COR-L47 (cell line): ENCODE measurements around the gene ITGB1BP1.

ENCODE experiments used
- DNase-seq: peaks from one replicate; lab custom pipeline; 2025; lab: John Stamatoyannopoulos, UW

ITGB1BP1 gene

GRCh38 chr2:9377461-9378097 is 45.7 kb downstream of the ITGB1BP1 start:
- no peak for DNase-seq

DNA sequence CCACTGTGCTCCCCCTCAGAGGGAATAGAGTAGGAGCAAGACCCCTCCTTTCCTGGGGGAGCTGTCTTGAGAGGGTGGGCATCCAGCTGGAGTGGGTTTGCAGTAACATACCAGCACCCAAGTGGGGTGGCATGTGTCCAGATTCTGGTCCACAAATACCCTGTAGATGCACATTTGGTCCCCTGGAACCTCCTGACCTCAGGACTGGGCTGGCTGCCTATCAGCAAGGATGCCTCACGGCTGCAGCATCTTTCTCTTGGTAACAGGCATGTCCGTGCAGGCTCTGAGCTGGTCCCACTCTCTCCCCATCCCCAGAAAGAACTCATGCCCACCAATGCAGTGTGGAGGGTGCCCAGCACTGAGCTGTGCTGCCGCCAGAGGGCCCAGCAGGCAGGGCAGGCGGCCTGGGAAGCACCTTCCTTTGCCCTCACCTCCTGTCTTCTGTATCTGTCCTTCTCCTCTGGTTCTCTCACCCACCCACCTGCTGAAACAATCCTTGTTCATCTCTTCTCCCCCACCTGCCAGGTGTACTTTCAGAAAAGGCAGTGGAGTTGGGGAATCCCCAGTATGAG is 47.4 kb downstream of the ITGB1BP1 start:
- DNase-seq = no peak

- no peak for DNase-seq
Measured at GRCh38 chr2:9374071-9374730, 49.1 kb downstream of the ITGB1BP1 start.

DNA sequence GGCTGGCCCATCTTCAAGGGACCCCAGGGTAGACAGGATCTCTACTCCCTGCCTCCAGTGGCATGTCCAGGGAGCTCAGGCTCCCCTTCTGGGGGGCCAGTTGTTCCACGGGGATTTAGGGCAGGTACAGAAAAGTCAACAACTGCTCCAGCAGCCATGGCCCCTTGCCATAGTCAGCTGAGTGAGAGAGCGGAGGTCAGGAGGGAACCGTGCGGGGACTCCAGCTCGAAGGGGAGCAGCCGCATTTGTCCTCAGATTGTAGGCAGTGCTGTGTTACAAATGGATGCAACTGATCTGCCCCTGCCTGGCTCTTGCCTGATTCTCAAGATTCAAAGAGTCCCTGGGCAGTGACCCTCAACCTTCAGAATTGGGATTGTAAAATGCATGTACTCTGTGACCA is 49.9 kb downstream of the ITGB1BP1 start:
- DNase-seq = peak; percentile 43

DNA sequence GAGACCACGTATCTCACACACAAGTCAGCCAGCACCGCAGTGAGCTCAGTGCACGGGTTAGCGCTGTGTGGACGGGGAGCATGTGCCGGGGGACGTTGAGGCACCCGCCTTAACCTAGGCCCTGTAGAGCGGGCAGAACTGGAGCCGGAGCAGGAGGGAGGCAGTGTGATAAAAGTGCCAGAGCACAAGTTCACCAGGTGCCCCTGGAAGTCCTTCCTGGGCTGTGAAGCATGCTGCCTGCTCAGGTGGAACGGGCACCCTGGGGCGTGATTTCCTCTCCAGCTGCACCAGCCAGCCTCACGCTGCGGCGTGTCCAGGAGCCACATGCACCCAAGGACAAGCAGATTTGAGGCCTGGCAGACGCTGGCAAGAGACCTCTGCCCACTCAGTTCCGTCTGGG is 50.3 kb downstream of the ITGB1BP1 start:
- DNase-seq = peak; percentile 86

GRCh38 chr2:9370746-9371145 is 52.6 kb downstream of the ITGB1BP1 start:
- DNase-seq = no peak

DNA sequence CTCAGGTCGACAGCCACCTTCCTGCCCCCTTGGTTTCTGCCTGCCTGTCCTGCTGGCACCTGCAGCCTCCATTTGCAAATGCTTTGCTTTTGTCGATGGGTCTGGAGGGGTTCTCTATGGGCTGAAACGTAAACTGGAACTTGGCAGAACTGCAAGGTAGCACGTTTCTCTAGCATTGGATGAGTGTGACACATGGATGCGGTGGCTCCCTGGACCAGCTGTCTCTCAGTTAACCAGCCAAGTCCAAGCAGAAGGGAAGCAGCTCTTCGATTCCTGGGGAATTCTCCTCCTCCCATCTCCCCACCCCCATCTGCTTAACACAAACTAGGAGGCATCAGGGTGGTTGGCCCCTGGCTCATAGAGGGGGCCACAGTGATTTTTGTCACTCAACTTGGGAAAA is 57.3 kb downstream of the ITGB1BP1 start:
- no peak for DNase-seq

- no peak for DNase-seq
Measured at GRCh38 chr2:9365498-9366019, 57.8 kb downstream of the ITGB1BP1 start.

- no peak for DNase-seq
Measured at GRCh38 chr2:9364791-9365497, 58.4 kb downstream of the ITGB1BP1 start.

DNA sequence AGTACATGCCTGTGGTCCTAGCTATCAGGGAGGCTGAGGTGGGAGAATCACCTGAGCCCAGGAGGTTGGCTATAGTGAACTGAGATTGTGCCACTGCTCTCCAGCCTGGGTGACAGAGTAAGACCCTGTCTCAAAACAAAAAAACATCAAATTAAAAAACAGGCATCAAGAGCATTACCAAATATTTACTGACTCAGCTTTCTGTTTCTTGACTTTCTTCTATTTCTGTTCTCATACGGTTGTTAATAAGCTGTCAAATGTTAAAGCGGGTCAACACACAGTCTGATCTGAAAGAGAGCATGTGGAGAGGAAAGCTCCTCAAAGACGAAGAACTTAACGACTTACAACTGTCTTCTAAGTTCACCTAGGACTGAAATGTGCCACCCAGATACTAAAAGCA is 59.0 kb downstream of the ITGB1BP1 start:
- DNase-seq = no peak

GRCh38 chr2:9360701-9361100 is 62.6 kb downstream of the ITGB1BP1 start:
- no peak for DNase-seq

DNA sequence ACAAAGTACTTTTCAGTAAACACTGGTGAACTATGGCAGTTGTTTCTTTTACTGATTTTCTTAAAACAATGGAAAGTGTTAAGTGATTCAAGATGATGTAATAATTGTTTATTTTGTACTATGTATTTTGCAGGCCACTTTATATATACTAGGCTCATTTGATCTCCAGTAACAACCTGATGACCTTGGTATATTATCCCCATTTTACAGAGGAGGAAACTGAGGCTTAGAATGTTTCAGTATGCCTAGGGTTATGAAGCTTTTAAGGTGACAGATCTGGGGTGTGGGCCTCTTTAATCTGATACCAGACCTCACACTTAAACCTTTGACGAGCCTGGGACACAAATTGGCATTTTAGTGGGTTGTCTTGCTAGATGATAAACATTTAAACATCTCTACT is 63.2 kb downstream of the ITGB1BP1 start:
- DNase-seq = no peak

GRCh38 chr2:9359463-9359862 is 63.9 kb downstream of the ITGB1BP1 start:
- DNase-seq = no peak

GRCh38 chr2:9358846-9359245 is 64.5 kb downstream of the ITGB1BP1 start:
- DNase-seq = no peak

- no peak for DNase-seq
Measured at GRCh38 chr2:9356261-9356660, 67.1 kb downstream of the ITGB1BP1 start.

DNA sequence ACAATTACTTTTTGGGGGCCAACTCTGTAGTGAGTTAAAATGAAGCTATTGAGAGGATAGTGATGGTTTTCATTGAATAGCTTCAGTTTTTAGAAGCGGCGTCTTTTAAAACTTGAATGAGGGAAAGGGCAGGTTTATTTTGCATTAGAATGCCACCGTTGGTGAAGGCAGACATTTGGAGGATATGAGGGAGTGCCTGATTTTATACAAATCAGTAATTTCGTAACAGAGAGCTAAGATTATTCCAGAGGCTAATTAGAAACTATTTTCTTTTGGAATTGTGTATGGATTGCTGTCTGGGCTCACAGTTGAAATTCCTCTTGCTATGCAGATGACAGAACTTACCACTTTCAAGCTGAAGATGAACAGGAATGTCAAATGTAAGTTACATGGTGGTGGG is 67.6 kb downstream of the ITGB1BP1 start:
- DNase-seq = no peak

DNA sequence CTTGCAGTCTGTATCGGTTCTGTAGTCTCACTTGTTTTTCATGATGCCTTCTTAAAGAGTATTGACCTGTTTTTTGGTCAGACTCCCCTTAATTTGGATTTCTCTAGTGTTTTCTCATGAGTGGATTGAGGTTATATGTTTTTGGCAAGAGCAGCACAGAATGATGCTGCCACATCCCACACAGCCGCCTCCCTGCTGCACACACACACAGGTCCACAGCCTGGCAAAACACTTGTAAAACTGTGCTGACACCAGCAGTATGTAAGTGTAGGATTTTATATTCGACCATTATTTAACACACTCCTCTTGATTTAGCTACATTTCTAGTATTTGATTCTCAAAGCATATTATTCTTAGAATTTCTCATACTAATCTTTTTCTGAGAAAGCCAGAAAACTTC is 68.1 kb downstream of the ITGB1BP1 start:
- no peak for DNase-seq

DNA sequence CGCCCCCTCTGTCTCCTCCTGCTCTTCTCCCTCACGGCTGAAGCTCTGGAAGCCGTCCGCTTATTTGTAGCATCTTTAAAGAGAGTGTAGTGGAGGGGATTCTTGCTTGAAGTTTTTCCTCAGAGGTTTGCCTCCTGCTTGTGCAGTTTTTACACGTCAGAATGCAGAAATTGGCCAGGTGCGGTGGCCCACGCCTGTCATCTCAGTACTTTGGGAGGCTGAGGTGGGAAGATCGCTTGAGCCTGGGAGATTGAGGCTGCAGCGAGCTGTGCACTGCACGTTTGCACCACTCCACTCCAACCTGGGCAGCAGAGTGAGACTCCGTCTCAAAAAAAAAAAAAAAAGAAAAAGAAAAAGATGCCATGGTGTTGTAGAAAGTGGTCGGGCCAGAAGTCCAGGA is 69.0 kb downstream of the ITGB1BP1 start:
- DNase-seq = no peak
